NK-92 (cell line): ENCODE data around the gene CXCL10.
"Not testable (repeated sequence)": the region's sequence is repeated elsewhere in the genome, so short reads cannot be mapped to it uniquely, and the experiment has no call there.

Source experiments
- DNase-seq: peaks from one replicate; lab custom pipeline; 2025; ENCODE audit not compliant: unreplicated experiment; lab: John Stamatoyannopoulos, UW

Gene CXCL10

DNA sequence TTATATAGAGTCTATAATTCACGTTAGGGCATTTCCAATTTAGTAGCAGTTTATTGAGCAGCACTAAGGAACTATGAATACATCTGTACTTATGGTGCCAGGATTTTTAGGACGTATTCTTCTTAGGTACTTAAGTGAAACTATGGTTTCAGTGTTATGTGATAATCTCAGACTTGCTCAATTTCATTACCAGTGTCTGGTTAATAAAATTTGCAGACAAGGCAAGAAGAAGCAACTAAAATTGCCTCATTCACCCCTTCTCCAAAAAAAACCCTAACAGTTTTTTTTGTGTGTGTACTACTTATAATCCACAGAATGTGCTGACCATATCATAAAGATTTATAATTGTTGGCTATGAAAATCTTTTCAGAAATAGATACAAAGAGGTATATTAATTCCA is 6.0 kb upstream of the CXCL10 start:
- DNase-seq: no peak

DNA sequence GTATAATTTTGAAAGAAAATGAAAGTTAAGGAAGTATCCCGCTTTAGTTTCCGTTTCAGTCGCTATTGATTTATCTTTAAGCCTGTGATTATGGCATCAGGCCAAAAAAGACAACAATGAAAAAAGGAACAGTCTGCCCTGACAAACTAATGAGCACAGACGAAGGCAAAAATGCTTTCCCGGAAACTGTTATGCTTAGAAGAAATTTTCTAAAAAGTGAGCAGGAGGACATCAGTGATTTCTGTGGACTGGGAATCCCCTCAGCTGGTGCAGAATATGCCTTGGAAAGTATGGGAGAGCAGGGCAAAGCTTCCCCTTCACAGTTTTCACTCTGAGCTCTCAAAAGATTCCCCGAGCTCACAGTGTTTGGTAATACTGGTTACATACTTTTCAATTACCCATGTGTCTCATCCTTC is 5.1 kb upstream of the CXCL10 start:
- no peak for DNase-seq

DNA sequence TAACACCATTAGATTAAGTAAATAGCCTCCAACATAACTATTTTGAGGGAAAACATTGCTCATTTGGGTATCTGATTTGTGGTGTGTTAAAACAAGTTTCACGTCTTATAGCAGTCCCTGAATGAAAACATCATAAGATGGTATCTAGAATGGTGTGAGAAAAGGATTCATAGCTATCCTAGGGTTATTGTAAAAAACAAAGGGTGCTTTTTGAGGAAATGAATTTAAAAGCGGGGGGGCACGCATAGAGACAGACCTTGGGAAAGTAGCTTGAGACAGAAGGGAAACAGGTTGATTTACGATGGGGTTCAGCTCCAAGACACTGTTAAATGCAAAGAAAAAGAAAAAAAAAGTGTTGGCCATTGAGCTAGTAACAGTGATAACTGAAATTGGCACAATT is 768 bp upstream of the CXCL10 start:
- DNase-seq: no peak

DNA sequence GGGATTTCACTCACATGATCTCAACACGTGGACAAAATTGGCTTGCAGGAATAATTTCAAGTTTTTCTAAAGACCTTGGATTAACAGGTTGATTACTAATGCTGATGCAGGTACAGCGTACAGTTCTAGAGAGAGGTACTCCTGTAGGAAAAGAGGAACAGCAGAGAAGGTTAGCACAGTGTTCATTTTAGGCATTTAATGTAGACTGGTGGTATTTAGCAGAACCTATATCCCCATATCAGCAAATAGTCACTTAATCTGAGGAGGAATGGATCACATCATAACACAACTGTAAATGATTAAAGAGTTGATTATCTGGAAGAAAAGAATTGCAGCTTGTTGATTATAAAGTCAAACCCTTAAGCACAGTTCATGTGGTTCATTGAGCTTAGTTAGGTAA is 620 bp downstream of the CXCL10 start:
- DNase-seq: no peak

DNA sequence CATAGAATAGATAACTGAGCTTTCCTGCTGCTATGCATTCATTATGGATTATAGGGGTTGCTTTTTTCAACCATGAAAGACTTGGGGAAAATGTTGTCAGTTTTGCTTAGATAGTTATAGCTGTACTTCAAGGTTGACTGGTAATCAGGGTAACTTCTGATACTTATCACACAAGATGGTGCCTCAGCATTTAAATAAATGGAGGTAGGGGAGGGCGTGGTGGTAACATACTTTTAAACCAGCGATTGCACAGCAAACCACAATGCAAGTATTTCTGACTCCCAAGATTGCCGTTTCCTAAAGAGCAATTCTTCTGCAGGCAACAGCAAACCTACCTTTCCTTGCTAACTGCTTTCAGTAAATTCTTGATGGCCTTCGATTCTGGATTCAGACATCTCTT is 1.3 kb downstream of the CXCL10 start:
- DNase-seq: no peak

DNA sequence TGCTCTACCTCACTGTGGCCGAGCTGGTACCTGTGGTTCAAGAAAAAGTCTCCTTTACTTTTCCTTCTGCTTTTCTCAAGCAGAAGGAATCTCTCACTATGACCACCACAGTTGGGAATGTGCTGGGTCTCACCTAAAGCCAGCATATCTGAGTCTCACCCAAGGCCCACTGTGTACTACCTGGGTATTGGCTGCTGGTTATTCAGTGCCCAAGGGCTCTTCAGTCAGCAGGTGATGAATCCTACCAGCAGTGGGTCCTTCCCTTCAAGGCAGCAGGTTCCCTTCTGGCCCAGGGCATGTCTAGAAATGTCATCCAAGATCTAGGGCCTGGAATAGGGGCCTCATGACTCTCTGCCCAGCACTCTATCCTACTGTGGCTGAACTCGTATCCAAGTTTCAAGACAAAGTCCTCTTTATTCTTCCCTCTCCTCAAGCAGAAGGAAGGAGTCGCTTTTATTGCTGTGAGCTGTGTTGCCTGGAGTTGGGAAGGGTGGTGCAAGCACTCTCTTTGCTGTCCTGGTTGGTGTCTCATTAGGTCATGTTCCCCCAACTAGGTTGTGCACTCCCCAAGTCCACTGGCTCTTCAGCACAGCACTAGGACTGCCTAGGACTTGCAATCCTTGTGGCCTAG is 6.1 kb downstream of the CXCL10 start:
- no peak for DNase-seq

DNA sequence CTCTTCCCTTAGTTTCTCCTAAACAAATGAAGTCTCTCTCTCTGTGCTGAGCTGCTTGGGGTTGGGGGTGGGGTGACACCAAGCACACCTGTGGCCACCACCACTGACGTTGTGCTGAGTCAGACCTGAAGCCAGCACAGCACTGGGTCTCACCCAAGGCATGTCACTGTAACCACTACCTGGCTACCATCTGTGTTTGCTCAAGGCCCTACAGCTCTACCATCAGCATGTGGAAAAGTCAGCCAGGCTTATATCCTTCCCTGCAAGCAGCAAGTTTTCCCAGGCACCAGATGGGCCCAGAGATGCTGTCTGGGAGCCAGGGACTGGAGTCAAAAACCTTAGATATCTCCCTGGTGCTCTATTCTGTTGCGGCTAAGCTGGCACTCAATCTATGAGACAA is 6.9 kb downstream of the CXCL10 start:
- DNase-seq: no peak

DNA sequence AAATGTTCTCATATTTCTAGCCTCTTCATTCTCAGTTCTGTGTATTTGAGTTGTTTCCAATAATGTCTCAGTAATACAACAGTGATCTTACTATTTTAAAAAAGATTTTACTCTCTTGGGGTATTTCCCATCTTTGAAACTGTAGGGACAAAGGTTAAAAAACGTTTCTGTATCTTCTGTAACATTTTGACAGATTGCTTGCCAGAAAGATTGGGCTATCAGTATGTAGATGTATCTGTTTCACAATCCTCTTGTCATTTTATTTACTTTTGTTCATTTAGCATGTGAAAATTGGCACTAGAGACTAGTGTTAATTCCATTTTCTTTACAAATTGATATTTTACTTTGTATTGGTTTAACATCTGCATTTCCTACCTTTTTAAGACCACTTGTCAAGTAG is 9.8 kb downstream of the CXCL10 start:
- DNase-seq: no peak

DNA sequence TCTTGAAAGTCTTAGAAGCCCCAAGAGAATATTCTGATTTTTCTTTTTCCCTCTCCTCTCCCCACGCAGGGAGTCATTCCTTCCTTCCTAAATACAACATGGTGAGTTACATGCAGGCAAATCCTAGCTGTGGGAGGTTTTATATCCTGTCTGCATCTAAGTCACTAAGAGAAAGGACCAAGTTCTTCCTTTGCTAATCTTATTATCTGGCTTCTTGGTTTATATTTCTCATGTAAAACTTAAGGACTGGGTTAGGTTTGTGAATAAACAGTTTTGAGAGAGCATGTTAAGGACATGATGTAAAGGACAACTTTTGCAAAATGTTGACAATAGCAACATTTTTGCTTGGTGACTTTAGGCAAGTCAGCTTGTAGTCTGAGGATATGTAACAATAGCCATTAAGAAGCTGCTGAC is 10.9 kb downstream of the CXCL10 start:
- DNase-seq: no peak

DNA sequence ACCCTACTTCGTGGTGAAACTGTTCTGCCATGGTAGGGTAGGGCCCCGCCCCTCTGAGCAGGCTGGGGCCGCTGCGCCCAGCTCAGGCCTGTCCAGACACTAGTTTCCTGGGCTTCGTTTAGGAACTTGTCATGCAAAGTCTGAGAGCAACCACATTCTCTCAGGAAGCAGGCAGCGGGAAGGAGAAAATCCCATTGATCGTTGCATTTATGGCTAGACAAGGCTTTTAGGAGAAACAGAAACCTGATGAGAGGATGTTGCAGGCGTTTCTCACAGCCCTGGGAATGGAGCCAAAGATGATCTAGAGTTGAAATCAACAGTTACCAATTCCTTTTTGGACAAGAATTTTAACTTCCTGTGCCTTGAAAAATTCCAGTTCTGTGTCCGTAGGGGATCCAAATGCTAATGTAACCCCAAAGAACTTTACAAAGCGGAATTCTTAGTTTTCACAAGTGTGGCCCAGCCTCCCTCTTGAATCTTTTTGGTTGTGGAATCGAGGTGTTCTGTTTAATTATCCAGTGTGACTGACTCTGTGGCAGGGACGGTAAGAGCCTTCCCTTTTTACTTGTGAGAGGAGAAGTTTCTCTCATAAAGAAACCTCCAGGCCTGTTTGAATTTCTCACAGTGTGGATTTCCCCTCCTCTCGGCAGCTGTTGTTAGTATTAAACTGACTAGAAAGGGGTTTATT is 11.5 kb downstream of the CXCL10 start:
- DNase-seq: no peak

DNA sequence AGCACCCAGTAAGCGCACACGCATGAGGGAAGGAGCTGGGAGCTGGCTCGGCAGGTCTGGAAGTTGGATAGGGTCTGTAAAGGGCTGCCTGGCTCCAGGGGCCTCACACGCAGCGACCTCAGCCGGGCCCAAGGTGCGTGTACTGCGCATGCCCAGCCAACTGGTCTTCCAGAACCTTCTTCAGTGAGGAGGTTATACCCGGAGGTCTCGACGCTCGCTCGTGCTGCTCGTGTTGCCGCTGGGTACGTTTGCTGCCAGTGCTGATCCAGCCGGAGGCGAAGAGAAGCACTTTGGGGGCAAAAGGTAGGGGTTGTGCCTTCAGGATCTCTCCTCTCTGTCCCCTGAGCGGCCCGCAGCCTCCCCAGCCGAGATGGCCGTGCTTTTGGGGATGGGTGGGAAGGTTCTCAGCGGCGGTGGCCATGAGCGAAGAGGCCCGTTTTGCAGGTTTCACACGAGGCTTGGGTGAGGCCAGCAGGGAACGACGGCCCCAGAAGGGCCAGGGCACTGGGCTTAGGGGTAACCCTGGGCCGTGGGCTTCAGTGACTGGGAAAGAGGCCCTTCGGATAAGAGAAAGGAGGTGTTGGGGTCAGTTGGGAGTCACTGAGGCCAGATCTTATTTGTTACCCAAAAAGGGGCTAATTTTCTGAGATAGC is 12.2 kb downstream of the CXCL10 start:
- DNase-seq: no peak

DNA sequence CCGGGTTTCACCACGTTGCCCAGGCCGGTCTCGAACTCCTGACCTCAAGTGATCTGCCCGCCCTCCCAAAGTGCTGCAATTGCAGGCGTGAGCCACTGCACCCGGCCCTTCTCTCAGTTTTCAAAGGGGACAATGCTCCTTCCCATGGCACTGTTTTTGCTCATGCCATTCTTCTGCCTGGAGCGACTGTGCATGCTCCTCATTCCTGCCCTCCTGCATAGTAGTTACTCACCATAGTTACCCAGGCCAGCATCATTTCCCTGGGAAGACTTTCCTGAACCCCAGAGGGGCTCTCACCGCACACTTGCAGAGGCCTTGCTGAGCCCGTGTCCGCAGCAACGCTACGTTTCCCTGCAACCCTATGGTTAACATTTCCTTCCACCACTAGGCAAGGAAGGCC is 12.7 kb downstream of the CXCL10 start:
- DNase-seq: no peak

DNA sequence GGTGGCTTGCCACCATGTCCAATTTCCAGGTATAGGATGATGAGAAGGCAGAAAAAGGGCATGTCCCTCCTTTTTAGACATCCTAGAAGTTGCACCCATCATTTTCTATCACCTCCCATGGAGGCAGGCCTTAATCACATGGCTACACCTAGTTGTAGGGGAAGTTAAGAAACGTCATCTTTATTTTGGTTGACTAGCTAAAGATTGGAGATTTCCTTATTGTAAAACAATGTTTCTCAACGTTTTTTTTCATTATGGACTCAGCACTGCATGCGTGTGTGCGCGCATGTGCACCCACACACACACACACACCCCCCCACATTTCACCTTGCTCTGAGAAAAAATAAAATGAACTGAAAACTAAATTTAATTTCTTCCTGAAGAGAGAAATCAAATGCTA is 14.0 kb downstream of the CXCL10 start:
- DNase-seq: no peak

DNA sequence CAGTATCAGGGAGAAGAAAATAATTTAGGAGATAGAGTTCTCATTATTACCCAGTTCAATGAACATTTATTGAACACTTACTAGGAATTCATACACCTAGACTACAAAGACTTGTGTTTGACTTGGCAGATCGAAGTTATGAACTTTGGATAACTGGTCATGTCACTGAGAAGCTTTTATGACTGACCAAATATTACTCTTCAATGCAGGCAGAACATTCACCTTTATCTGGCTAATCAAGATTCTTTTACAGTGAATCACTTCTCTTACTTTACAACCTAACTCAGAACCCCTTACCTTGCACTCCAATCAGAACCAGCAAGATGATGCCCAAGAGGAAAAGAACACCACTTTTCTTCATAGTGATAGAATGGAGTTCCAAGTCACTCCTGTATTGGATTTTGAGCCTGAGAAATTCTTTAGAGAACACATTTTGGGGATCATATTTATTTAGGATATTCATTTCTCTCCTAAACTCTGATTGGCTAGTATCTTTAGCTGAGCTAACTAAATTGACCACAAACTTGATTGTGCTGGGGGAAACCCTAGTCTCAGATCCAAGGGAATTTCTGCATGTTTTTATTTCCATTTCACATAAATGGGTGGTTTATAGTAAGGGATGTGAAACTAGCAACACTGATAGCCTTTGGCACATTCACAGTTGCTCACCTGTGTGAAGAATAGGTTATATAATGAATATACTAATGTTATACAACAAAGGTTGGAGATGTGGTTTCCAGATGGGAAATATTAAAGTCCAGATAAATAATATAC is 16.0 kb downstream of the CXCL10 start, which contains the start of gene CXCL9:
Gene CXCL9, minus strand, starts transcription at position 421 of the 774 bp plus-strand sequence. Its CDS starts 60 bp downstream, at position 361.
- DNase-seq: no peak

DNA sequence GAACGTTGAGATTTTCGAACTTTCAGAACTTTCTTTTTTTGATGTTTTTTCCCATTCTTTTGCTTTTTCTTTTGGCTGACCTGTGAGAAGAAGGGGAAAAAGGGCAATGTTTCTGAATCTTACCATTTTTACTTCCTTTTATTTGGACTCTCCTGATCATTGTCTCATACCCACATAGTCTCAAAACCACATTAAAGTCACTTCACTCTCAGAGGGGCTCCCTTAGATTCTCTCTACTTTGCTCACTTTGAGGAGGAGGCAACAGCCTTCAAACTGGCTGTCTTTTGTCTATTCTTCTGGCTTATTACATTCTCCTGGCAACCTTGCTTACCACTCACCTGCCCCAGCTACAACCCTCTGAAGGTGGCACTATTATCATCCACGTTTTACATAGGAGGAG is 19.7 kb downstream of the CXCL10 start:
- DNase-seq: no peak

DNA sequence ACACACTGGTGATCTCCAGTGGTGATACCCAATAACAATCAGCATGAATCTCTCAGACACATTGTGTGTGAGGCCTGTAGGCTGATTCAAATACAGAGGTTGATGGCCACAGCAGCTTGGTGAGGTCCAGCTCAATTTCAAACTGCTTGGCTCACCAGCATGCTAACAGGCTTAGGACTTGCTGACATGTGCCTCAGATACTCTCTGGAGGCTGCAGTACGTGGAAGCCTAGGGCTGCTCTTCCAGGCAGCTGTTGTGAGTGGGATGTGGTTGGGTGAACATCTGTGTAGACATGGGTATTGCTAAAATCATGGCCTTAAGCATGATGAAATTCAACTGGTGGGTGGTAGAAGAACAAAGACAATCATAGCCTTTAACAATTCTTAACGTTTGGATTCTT is 20.3 kb downstream of the CXCL10 start:
- DNase-seq: no peak

DNA sequence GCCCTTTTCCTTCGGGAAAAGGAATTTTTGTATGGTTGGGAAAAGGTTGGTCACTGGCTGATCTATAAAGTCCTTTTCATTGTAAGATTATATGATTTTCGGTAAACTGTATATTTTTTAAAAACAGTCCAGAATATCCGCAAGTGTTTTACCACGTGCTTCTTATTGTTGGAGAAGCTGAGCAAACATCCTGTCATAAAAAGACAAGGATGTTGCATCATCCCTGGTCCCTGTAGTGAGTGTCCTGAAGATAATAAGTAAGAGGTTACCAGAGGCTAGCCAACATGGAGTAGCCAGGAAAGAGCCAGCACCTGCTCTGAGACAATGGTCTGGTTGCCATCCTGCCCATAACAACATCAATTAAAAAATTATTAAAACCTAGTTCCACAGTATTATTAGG is 21.1 kb downstream of the CXCL10 start:
- no peak for DNase-seq

DNA sequence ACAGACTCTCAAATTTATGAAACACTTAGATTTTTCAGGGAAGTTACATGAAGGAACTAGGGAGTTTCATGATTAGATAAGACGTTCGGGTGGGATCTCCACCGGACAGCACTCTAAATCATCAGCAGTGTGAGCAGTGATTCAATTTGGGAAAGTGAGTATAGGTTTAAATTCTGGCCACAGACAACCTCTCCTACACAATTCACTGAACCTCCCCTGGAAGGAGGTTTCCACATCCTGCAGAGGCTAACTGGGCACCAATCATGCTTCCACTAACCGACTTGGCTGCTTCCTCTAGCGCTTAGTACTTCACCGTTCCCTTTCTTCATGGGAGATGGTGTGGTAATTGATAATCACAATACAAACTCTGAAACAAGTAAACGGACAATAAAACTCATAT is 21.6 kb downstream of the CXCL10 start:
- no peak for DNase-seq

DNA sequence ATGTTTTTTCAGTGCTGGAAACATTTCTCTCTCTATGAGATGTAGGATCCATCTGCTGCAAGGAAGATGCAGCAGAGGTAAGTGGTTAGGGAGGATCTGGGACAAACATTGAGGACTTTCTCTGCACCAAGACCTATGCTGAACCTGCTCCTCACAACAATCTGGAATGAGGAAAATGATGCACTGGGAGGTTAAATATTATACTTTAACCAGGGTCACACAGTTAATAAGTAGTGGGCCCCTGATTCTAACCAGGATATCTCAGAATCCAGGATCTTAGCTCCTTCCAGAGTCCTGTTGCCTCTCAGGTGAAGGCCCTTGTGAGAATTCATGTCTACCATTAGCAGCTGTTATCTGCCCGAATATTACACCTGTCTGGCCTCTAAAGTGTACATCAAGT is 23.0 kb downstream of the CXCL10 start:
- DNase-seq: no peak

DNA sequence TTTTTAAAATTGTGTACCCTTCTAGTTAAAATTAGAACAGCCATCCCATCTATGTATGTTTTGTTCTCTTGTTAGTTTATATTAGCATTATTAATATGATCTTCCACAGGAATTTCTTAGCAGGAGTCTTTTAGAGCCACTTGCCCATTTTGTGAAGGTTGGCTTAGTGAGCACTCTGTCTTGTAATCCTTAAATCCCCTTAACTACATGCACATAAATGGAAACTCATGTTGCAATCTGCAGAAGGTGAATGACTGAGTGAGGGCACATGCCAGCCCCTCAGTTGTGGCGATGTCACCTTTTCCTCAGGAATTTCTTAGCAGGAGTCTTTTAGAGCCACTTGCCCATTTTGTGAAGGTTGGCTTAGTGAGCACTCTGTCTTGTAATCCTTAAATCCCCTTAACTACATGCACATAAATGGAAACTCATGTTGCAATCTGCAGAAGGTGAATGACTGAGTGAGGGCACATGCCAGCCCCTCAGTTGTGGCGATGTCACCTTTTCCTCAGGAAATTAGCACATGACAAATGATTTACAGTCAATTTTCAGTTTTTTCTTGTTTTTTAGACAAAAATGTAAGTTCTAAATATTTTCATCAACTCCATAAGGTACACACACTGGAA is 24.7 kb downstream of the CXCL10 start:
- DNase-seq: not testable (repeated sequence)

DNA sequence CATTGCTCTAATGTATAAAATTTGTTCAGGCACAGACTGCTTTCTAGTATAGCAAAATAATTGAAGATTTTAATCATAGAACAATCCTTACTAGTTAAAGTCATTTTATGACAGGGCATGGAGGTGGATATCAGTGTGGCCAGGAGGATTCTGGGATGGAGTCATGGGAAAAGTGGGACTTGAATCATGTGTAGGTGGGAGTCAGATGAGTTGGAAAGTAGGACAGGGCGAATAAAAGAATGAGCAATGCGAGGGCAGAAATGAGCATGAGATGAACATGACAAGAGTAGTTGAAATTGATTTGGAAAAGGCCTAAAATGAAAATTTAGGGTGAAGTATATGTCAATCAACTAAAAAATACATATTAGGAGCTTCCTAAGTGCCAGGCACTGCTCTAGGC is 25.4 kb downstream of the CXCL10 start:
- DNase-seq: no peak
